ENCODE data around the gene RNF151. TPM values are rescaled to one million over a fixed set of nuclear protein-coding genes. Genes with fewer than 3 reads are reported as not detected.
"Not testable (repeated sequence)": the region's sequence is repeated elsewhere in the genome, so short reads cannot be mapped to it uniquely, and the experiment has no call there.

RNF151 gene
- total RNA-seq, 1 experiment from 2014 or later = not detected

DNA sequence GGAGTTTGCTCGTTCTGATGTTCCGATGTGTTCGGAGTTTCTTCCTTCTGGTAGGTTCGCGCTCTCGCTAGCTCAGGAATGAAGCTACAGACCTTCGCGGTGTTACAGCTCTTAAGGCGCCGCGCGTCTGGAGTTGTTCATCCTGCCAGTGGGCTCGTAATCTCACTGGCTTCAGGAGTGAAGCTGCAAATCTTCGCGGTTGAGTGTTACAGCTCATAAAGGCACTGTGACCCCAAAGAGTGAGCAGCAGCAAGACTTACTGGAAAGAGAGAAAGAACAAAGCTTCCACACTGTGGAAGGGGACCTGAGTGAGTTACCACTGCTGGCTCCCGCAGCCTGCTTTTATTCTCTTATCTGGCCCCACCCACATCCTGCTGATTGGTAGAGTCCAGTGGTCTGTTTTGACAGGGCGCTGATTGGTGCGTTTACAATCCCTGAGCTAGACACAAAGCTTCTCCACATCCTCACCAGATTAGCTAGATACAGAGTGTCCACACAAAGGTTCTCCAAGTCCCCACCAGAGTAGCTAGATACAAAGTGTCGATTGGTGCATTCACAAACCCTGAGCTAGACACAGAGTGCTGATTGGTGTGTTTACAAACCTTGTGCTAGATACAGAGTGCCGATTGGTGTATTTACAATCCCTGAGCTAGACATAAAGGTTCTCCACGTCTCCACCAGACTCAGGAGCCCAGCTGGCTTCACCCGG, 9.1 kb upstream of the RNF151 start:
- DNase-seq (ENCODE audit: low spot score); in situ Hi-C loops (cut with HindIII; ENCODE audit: low sequenced_read_pairs): not testable (repeated sequence)

DNA sequence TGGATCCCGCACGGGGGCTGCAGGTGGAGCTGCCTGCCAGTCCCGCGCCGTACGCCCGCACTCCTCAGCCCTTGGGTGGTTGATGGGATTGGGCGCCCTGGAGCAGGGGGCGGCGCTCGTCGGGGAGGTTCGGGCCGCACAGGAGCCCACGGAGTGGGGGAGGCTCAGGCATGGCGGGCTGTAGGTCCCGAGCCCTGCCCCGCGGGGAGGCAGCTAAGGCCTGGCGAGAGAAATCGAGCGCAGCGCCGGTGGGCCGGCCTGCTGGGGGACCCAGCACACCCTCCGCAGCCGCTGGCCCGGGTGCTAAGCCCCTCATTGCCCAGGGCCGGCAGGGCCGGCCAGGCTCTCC, 8.5 kb upstream of the RNF151 start:
- in situ Hi-C loops (cut with HindIII; ENCODE audit: low sequenced_read_pairs) = not testable (repeated sequence)

DNA sequence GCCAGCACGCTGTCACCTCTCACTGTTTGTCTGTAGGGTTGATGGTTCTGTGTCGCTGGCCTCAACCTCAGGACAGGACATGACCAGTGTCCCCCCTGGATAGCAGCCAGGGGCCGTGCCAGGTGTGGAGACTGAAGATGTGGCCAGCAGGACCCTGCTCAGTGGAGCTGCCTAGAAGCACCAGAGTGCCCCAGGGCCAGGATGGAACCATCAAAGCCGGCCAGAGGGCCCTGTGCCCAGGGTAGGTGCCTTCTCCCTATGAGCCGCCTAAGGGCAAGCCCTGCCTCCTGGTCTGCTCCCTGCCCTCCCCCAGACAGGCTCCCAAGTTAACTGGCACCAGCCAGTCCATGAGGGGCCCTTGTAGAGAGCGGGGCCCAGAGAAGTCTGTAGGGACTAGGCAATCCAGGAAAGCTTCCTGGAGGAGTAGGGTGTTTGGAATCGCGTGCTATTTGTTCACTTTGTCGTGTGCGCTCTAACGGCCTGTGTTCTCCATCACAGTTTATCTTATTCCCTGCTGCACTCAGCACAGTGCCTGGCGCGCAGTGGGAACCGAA, 7.9 kb upstream of the RNF151 start:
- DNase-seq (ENCODE audit: low spot score) = no peak
- in situ Hi-C loops (cut with HindIII; ENCODE audit: low sequenced_read_pairs) = no loop called here

More for the DNA sequence above, 8.5 kb upstream of the RNF151 start:
- not testable (repeated sequence) for DNase-seq (ENCODE audit: low spot score)

DNA sequence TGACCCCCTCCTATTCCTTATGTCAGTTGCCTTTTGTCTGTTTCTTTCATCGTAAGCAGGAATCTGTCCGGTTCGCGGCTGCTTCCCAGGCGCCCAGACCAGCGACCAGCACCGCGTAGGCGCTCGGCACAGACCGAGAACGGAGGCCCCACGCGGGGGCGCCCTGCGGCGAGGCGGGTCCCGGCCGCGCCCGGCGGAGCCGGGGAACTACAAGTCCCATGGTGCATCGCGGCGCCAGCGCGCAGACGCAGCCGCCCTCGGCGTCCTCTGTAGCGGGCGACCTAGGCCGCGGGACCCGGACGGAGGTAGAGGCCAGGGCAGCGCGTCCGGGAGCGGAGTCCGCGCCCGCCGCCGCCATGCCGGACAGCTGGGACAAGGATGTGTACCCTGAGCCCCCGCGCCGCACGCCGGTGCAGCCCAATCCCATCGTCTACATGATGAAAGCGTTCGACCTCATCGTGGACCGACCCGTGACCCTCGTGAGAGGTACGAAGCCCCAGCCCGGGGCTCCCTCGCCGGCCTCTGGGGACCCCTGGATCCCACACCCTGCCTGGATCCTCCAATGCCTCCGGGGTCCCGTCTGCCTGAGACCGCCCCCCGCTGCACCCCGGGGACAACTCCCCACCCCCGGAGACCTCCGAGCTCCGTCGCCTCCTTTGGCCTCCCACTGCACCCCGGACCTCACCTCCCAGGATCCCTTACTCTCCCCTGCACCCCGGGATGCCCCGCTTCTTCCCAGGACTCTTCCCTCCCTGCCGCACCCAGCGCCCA, 7.2 kb upstream of the RNF151 start, which contains the start of gene NDUFB10:
NDUFB10 (plus strand) TSS at position 270 of the 771 bp plus-strand sequence; CDS start at position 357, 87 bp downstream.
- in situ Hi-C loops (cut with HindIII; ENCODE audit: low sequenced_read_pairs) = loop anchor here (10.0 kb wide), 1 partner anchor 105 kb away; no protein-coding TSS in a partner anchor
- peak; percentile 79 for DNase-seq (ENCODE audit: low spot score)

DNA sequence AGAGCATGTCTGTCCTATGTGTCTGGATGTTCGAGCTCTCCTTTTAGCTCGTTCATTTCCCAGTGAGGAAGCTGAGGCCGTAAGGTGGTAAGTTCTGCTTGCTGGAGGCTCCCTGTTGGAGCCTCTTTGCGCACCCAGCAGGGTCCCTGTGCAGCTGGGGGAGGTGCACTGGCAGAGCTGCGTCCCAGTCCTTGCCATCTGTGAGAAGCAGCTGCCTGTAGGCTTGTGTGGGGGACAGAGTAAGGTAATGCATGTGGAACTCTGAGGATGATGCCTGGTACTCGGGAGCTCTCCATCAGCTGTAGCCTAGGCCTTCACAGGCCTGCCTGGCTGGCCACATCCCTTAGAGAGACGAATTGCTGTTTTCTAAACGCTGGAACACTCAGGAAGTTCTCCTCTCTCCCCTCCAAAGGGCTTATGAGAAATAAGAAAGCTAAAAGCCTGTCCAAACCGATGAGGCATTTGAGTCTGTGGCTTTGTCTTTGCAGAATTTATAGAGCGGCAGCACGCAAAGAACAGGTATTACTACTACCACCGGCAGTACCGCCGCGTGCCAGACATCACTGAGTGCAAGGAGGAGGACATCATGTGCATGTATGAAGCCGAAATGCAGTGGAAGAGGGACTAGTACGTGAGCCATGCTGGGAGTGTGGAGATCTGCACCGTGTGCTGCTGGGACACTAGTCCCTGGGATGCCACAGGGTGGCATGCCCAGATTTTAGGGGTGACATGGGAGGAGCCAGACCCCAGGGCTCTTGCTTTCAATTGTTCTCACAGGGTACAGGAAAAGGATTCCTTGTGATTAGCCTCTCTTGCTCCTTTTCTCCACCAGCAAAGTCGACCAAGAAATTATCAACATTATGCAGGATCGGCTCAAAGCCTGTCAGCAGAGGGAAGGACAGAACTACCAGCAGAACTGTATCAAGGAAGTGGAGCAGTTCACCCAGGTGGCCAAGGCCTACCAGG, 5.7 kb upstream of the RNF151 start:
- in situ Hi-C loops (cut with HindIII; ENCODE audit: low sequenced_read_pairs) = loop anchor here (10.0 kb wide), 1 partner anchor 106 kb away; no protein-coding TSS in a partner anchor
- peak; percentile 56 for DNase-seq (ENCODE audit: low spot score)

DNA sequence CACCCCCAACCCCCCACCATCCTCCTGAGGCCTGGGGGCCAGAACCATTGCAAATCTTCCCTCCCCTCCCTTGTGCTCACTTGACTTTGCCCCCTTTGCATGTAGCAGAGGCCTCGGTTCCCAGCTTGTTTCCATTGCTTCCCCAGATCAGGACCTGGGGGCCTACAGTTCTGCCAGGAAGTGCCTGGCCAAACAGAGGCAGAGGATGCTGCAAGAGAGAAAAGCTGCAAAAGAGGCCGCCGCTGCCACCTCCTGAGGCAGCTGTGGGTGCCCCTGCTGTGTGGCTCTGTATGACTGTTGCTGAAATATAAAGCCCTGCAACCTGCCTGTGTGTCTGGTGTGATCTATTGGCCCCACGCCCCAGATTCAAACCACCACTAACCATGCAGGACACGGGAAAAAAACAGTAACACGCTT, 5.0 kb upstream of the RNF151 start:
- in situ Hi-C loops (cut with HindIII; ENCODE audit: low sequenced_read_pairs) = loop anchor here (10.0 kb wide), 1 partner anchor 107 kb away; no protein-coding TSS in a partner anchor
- DNase-seq (ENCODE audit: low spot score) = no peak

DNA sequence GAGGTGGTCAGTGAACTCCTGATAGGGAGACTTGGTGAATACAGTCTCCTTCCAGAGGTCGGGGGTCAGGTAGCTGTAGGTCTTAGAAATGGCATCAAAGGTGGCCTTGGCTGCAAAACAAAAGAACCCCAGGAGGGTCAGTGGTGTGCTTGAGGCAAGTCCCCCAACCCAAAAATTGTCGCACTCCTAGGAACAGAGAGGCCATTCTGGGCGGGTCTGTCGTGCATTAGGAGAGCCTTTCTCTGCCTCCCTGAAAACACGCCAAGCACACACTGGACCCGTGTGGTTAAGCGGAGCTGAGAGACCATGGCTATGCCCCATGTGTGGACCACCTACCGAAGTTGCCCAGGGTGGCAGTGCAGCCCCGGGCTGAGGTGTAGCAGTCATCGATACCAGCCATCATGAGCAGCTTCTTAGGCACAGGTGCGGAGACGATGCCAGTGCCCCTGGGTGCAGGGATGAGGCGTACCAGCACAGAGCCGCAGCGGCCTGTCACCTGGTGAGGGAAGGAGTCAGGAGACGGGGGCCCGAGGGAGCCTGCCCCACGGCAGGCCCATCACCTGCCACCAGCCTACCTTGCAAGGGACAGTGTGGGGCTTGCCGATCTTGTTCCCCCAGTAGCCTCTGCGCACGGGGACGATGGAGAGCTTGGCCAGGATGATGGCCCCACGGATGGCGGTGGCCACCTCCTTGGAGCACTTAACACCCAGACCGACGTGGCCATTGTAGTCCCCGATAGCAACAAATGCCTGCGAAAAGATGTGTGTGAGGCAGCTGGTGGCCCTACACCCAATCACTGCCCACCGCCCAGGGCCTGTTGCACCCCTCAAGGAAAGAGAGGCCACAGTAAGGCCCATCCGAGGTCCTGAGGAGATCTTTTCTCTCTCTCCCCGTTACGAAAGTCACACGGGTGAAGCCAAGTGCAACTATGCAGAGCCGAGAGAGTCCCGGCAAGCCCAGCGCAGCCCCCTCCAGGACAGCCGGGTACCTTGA, 4.2 kb upstream of the RNF151 start:
- in situ Hi-C loops (cut with HindIII; ENCODE audit: low sequenced_read_pairs) = loop anchor here (10.0 kb wide), 1 partner anchor 108 kb away; no protein-coding TSS in a partner anchor
- not testable (repeated sequence) for DNase-seq (ENCODE audit: low spot score)

DNA sequence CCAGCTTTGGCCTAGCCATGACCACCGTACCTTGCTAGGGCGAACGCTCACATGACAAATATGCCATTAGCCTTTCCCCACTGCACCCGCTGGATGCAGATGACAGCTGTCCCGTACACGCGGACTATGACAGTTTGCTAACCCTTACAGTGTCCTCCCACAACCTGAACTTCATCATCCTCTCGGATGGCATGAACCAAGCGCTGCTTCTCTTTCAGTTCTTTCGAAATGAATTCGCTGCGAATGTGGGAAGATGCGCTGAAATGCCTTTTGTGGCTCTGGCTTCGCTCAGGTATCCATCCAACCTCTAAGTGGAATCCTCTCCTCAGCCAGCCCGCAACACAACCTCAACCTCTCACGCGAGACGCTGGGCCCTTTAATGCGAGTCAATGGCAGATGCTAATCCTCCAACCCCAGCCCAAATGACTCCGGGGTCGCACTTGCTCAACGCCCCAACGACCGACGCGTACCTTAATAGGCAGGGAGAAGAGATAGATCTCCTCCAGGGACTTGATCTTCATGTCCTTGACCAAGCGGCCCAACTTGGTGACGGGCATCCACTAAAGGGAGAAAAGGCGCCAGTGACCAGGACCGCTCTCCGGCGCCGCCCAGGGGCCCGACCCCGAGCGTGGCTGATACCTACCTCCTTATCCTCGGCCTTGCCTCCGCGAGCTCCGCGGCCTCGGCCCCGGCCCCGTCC, 2.7 kb upstream of the RNF151 start:
- in situ Hi-C loops (cut with HindIII; ENCODE audit: low sequenced_read_pairs) = loop anchor here (10.0 kb wide), 1 partner anchor 109 kb away; no protein-coding TSS in a partner anchor
- peak; percentile 66 for DNase-seq (ENCODE audit: low spot score)

DNA sequence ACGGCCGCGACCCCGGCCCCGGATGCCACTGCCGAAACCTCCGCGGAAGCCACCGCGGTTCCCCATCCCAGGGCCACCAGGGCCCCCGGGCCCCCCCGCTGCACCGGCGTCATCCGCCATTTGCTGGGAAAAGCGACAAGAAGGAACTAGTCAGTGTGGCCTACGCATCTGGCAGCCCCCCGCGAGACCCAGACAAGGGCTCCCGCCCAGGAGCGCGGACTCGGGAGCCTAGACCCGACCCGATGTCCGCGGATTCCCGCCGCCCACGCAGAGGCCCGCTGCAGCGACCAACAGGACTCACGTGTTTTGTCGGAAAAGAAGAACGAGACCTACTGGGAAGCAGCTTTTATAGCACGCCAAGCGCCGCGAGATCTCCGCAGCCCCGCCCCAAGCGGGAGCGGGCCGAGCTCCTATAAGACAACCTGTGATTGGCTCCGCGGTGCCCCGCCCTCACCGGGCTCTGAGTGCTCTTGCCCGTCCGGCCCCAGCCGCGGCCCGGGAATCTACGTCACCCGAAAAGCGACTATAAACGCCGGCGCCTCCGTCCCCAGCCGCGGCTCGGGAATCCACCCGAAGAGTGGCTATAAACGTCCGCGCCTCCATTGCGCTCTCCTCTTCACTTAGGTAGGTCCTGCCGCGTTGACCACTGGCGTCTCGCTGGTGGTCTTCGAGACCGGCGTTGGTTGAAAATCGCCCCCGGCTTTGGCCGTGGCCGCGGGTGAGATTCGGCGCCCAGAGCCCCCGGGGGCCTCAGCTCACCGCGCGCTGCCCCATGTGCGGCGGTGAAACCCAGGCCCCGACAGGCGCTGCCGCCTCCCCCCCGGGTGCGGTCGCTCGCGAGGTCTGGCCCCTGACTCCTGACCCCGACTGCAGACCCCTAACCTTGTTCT, 1.9 kb upstream of the RNF151 start, which contains the start of gene RPS2:
RPS2 (minus strand) TSS at position 321 of the 890 bp plus-strand sequence; CDS start at position 120, 201 bp downstream.
- DNase-seq (ENCODE audit: low spot score) = peak; percentile 99
- in situ Hi-C loops (cut with HindIII; ENCODE audit: low sequenced_read_pairs) = loop anchor here (10.0 kb wide), 1 partner anchor 110 kb away; no protein-coding TSS in a partner anchor

DNA sequence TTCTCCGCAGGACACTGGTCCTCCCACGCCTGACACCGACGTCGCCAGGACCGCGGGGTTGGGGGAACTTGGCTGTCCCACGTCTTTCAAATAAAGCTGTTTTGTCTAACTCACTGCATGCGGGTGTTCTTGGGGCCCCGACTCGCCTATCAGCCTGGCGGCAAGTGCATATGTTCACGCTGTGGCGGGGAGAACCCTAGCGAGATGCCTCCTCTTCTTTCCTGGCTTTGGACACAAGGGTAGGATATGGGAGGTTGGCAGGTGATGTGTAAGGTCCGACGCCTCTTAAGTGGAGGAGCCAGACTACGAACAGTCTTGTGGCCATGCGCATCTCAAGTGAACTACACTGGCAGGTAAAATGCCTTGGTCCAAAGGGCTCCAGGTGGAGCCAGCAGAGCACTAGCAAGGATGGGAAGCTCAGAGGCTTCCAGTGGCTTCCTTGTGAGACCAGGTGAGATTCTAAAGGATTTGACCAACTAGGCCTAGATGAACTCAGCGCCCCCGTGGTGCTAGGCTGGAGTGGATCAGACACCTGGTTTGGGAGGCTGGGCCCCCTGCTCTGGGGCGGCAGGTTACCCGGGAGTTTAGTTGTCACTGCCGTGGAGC, 1.2 kb upstream of the RNF151 start:
- in situ Hi-C loops (cut with HindIII; ENCODE audit: low sequenced_read_pairs) = loop anchor here (10.0 kb wide), 1 partner anchor 111 kb away; no protein-coding TSS in a partner anchor
- no peak for DNase-seq (ENCODE audit: low spot score)

DNA sequence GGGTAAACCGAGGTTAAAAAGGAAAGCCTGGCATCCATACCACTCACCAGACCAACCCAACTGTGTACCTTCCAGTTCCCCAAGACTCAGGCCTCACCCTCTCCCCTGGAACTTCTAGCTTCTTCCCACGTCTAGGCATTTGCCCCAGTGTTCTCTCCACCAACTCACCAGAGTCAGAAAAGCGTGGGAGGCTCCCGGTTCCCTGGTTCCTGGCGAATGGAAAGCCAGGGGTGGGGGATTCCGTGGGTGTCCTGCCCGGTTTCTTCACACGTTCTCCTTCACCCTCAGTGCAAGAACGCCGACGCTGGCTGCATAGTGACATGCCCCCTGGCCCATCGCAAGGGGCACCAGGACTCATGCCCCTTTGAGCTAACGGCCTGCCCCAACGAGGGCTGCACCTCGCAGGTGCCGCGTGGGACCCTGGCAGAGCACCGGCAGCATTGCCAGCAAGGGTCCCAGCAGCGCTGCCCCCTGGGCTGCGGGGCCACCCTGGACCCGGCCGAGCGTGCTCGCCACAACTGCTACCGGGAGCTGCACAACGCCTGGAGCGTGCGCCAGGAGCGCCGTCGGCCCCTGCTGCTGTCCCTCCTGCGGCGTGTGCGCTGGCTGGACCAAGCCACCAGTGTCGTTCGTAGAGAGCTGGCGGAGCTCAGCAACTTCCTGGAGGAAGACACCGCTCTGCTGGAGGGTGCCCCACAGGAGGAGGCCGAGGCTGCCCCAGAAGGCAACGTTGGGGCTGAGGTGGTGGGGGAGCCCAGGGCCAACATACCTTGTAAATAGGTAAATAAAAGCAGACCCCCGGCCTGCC, 1.7 kb downstream of the RNF151 start:
- no peak for DNase-seq (ENCODE audit: low spot score)
- in situ Hi-C loops (cut with HindIII; ENCODE audit: low sequenced_read_pairs) = loop anchor here (10.0 kb wide), 1 partner anchor 114 kb away; no protein-coding TSS in a partner anchor

DNA sequence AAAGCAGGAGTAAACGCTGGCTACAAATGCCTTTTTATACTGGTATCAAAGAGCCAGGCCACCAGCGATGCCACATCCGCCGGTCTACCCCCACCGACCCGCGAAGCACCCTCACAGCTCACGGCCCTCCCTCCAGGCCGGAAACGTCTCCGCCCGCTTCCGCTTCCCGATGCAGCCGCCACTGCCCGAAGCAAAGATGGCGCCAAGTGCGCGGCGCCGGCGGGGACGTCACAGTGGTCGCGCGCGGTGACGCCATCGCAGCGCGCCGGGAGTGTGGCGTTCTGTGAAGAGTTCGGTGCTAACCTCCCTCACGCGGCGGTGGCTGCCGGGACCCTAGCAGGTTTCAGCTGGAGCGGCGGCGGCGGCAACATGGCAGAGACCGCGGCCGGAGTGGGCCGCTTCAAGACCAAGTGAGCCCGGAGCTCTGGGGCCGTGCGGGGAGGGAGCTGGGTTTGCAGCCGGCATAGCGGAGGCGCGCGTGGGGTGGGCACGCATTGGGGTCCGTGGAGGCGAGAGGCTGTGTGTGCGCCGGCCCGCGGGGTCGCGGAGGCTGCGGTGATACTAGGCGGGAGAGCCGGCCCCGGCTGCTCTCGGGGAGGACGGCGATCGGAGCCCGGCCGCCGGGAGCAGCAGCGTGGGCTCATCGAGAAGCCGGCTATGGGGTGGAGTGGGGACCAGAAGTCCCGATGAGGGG, 5.3 kb downstream of the RNF151 start, which contains the start of gene TBL3:
TBL3 (plus strand) TSS at position 258 of the 694 bp plus-strand sequence; CDS start at position 370, 112 bp downstream.
- peak; percentile 89 for DNase-seq (ENCODE audit: low spot score)
- in situ Hi-C loops (cut with HindIII; ENCODE audit: low sequenced_read_pairs) = no loop called here

DNA sequence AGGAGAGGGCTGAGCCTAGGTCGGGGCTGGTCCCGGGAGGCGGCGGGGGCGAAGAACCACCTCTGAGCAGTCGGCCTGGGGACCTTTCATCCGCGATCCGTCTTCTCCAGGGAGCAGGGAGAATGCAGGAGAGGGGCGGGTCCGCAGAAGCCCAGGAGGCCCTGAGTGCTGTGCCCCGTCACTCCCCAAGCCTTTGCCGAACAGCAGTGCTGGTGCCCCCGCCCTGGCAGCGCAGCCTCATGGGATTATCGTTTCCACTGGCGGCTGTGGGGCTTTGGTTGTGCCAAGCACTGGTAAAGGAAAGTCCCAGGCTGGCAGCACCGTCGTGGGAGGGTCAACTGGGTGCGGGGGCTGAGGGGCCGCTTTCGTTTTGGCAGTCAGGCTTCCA, 5.8 kb downstream of the RNF151 start:
- DNase-seq (ENCODE audit: low spot score) = no peak
- in situ Hi-C loops (cut with HindIII; ENCODE audit: low sequenced_read_pairs) = no loop called here

Data from G401 (cell line).